GM12801 (cell line): ENCODE results near the gene KLK13.

Experiments
- CTCF ChIP-seq: IDR thresholded peaks from one replicate; pipeline ENCODE4 v1.5.1; 2011; ENCODE audit warnings: control low read depth; ENCODE audit not compliant: insufficient read length; ENCODE audit errors: extremely low read depth

The KLK13 gene

DNA sequence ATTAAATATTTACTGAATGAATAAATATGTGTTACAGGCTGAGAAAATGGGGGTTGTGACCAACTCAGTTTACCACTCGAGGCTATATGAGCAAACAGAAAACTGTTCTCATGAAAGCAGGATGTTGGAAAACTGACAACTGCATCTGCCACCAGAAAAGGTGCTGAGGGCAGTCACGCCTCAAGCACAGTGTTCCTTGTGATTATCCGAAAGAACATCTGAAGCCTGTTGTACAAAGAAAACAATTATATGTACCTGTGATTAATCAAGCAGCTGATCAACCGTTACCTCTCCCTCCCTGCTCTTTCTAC, 6.2 kb upstream of the KLK13 start:
- TF ChIP-seq CTCF = no peak

GRCh38 chr19:51070334-51071094, 5.6 kb upstream of the KLK13 start:
- no peak for TF ChIP-seq CTCF

GRCh38 chr19:51066393-51067186, 1.7 kb upstream of the KLK13 start:
- TF ChIP-seq CTCF = no peak

DNA sequence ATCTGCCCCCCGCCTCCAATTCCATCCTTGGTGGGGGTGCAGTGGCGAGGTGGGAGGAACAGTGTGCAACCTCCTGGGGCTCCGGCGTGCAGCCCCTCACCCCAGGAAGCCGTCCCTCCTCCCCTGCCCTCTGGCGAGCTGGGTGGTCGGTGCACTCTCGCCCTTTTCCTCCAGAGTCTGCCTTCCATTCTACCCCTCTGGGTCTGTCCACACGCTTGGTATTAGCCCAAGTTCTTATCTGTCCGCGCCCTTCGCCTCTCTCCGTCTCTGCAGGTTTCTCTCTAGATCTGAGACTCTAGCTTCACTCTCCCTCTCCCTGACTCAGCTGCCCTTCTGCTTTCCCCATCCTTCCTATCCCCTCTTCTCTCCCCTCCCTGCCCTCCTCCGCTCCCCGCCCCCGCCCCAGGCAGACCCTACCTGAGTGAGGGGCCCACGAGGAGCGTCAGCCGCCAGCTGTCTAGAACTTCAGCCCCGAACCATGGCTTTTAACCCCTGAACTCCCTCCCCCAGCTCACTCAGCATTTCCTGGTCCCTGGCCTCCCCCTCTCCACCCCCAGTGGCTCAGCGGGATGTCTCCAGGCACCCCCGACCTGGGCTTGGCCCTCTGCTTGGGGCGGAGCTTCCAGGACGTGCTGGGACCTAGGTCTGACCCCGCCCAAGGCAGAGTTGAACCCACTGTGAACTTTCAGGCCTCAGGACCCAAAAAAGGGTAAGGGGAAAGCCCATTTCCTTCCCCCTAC, 499 bp upstream of the KLK13 start:
- no peak for TF ChIP-seq CTCF

GRCh38 chr19:51063664-51064063, 1.2 kb downstream of the KLK13 start:
- TF ChIP-seq CTCF = no peak

- TF ChIP-seq CTCF = no peak
Measured at GRCh38 chr19:51060973-51061372, 3.9 kb downstream of the KLK13 start.

GRCh38 chr19:51060336-51060735, 4.6 kb downstream of the KLK13 start:
- TF ChIP-seq CTCF = no peak
